HG02973 (cell line): ENCODE measurements around the gene SMPD1.

Source experiments
- ATAC-seq: cut with Tn5 transposase; IDR thresholded peaks from one replicate; pipeline ENCODE4 v1.9.1; 2021; ENCODE audit warnings: moderate library complexity; ENCODE audit not compliant: unreplicated experiment

Gene SMPD1

GRCh38 chr11:6389905-6390717, at the start of gene SMPD1:
Gene SMPD1 (plus strand): TSS chr11:6390474. CDS start chr11:6390599, 125 bp downstream.
- peak; percentile 94 for ATAC-seq

- no peak for ATAC-seq
Measured at GRCh38 chr11:6345366-6345765, 44.9 kb upstream of the SMPD1 start.

- ATAC-seq: no peak
Measured at GRCh38 chr11:6350043-6350442, 40.2 kb upstream of the SMPD1 start.

- no peak for ATAC-seq
Measured at GRCh38 chr11:6350486-6350885, 39.8 kb upstream of the SMPD1 start.

GRCh38 chr11:6351782-6352382, 38.4 kb upstream of the SMPD1 start:
- ATAC-seq: no peak

- peak; percentile 81 for ATAC-seq
Measured at GRCh38 chr11:6353367-6353987, 36.8 kb upstream of the SMPD1 start.

GRCh38 chr11:6354651-6355485, 35.4 kb upstream of the SMPD1 start:
- ATAC-seq: no peak

GRCh38 chr11:6356503-6357055, 33.7 kb upstream of the SMPD1 start:
- ATAC-seq: no peak

GRCh38 chr11:6357222-6357621, 33.1 kb upstream of the SMPD1 start:
- ATAC-seq: no peak

- ATAC-seq: no peak
Measured at GRCh38 chr11:6360183-6360582, 30.1 kb upstream of the SMPD1 start.

GRCh38 chr11:6362185-6362872, 27.9 kb upstream of the SMPD1 start:
- ATAC-seq: no peak

GRCh38 chr11:6362873-6363678, 27.2 kb upstream of the SMPD1 start:
- peak; percentile 90 for ATAC-seq

GRCh38 chr11:6365659-6366058, 24.6 kb upstream of the SMPD1 start:
- ATAC-seq: no peak

GRCh38 chr11:6371825-6372224, 18.4 kb upstream of the SMPD1 start:
- no peak for ATAC-seq

- no peak for ATAC-seq
Measured at GRCh38 chr11:6377902-6378639, 12.2 kb upstream of the SMPD1 start.

- ATAC-seq: no peak
Measured at GRCh38 chr11:6378640-6378989, 11.7 kb upstream of the SMPD1 start.

GRCh38 chr11:6385046-6385777, 5.1 kb upstream of the SMPD1 start:
- ATAC-seq: no peak
